COR-L47 (cell line): ENCODE results near the gene SDF2L1.
"Not testable (repeated sequence)": the region's sequence is repeated elsewhere in the genome, so short reads cannot be mapped to it uniquely, and the experiment has no call there.

Source experiments
- DNase-seq: peaks from one replicate; lab custom pipeline; 2025; lab: John Stamatoyannopoulos, UW

SDF2L1 gene

GRCh38 chr22:21686634-21687393, 44.7 kb downstream of the SDF2L1 start:
- DNase-seq = no peak

- no peak for DNase-seq
Observed at GRCh38 chr22:21687685-21688259, 45.7 kb downstream of the SDF2L1 start.

GRCh38 chr22:21688341-21688705, 46.2 kb downstream of the SDF2L1 start:
- DNase-seq = no peak

- no peak for DNase-seq
Observed at GRCh38 chr22:21688706-21689381, 46.7 kb downstream of the SDF2L1 start.

GRCh38 chr22:21690401-21690801, 48.3 kb downstream of the SDF2L1 start:
- no peak for DNase-seq

GRCh38 chr22:21691816-21692215, 49.7 kb downstream of the SDF2L1 start:
- DNase-seq = no peak

GRCh38 chr22:21692856-21693255, 50.8 kb downstream of the SDF2L1 start:
- DNase-seq = not testable (repeated sequence)

- DNase-seq = no peak
Observed at GRCh38 chr22:21693333-21693998, 51.4 kb downstream of the SDF2L1 start.
